HG03439 (cell line): ENCODE data around the gene MFAP1.
"Not testable (repeated sequence)": the region's sequence is repeated elsewhere in the genome, so short reads cannot be mapped to it uniquely, and the experiment has no call there.

ENCODE experiments used
- ATAC-seq: cut with Tn5 transposase; IDR thresholded peaks from one replicate; pipeline ENCODE4 v1.9.1; 2021; ENCODE audit warnings: mild to moderate bottlenecking, moderate library complexity; ENCODE audit not compliant: unreplicated experiment

Gene MFAP1, protein sequence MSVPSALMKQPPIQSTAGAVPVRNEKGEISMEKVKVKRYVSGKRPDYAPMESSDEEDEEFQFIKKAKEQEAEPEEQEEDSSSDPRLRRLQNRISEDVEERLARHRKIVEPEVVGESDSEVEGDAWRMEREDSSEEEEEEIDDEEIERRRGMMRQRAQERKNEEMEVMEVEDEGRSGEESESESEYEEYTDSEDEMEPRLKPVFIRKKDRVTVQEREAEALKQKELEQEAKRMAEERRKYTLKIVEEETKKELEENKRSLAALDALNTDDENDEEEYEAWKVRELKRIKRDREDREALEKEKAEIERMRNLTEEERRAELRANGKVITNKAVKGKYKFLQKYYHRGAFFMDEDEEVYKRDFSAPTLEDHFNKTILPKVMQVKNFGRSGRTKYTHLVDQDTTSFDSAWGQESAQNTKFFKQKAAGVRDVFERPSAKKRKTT

DNA sequence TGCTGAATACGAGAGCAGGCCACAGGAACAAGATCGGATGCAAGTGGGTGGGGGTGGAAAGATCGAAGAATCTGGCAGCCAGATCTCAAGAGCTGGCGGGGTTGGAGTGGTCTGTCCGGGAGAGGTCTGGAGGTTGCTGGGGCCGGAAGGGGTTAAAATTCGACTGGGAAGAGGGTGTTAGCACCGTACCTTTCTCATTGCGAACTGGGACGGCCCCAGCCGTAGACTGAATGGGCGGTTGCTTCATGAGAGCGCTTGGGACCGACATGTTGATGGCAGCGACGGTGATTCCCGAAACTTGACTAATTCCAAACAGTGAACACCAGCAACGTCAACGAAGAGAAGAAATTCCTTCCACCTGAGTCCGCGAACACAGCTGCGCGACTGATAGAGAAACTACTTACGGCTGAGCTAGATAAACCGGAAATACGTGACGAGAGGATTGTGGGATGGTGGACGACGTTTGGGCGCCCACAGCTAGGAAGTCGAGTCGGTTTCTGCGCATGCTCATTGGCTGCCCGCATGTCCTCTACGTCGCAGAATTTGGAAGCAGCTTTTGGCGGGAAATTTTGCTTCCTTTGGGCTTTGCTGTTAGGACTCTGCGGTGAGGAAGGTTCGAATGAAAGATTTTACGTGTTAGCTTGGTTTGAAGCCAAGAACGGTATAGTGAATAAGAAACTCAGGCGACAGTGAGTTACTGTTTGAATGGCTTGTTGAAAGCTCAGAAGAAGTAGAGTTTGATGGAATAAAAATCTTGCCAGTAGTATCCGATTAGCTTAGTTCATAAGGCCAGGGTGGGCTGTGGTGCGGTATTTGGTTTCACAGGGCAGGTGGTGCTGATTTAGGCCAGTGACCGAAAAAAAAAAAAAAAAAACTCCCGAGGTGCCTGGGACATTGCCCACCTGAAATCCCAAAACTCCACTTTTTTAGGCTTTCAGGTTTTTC lies at the start of gene MFAP1:
Gene MFAP1, minus strand, starts transcription at position 389 of the 945 bp plus-strand sequence. Its CDS starts 121 bp downstream, at position 268.
- ATAC-seq, result peak; percentile 71

DNA sequence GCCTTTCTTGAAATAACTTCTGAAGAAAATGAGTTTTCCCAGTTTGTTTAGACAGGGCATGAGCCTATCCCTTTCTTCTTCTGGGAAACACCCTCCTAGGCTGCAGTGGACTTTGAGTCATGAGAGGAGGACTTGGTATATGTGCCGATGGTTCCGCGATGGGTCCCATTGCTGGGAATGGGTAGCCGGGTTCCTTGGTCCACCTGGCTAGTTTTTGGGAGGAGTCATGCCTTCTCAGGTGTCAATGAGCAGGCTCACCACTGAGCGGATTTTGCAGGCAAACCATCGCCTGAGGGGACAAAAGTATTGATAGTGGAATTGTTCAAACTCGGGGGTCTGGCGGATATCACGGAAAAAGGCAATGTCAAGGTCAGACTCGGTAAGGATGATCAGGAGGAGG lies 49.2 kb upstream of the MFAP1 start:
- no peak for ATAC-seq

DNA sequence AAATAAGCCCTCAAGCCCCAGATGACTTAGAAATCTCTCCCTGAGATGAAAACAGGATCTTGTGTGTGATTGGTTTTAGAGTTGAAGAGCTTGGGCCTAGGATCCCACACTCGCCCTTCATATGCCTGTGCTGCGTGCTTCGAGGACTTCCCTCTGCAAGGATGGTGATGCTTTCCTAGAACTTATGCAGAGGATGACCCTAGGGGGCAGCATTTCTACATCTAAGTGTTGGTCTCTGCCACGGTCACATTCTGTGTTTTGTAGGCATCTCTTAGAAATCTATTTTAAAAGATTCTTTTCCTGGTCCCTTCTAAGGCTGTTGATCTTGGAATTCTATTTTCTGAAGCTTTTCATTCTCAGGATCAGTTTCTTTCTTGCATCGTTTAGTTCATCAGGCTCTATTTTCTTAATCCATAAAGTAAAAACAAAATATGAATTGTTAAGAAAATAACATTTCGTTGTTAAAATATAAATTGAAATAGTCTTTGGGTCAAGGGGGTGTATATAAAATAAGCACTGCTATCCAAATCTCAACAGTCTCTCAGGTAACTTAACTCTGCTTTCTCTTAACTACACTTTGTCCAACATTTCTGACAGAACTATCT lies 48.0 kb upstream of the MFAP1 start:
- no peak for ATAC-seq

DNA sequence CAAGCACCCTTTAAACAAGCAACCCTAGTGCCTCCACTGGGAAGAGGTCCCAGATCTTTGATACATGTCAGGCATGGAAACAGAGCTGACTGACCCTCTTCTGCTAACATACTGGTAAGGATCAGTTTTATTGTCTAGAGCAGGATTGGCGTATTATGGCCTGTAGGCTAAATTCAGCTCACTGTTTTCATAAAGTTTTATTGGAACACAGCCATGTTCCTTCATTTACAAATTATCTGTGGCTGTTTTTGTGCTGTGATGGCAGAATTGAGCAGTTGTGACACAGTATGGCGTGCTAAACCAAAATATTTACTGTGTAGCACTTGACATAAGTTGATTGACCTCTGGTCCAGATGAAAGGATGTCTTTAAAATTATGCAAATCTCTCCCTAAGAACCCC lies 47.3 kb upstream of the MFAP1 start:
- ATAC-seq, result no peak

DNA sequence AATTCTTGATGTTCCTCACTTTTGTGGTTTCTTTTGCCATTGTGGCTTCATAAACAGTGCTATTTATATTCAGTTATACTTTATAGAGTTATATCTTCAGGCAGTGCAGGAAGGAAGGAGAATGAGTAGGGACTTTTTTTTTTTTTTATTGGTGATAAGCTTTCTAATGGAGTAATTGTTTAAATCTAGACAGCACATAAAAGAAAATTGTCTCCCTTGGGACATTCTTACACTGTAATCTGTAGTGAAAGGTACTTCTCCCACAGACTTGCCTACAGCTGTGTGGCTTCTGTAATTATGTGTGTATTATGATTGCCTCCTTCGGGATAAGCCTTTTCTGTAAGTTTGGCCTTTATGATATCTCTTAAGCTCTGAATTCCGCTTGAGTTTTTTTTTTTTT lies 43.9 kb upstream of the MFAP1 start:
- no peak for ATAC-seq

DNA sequence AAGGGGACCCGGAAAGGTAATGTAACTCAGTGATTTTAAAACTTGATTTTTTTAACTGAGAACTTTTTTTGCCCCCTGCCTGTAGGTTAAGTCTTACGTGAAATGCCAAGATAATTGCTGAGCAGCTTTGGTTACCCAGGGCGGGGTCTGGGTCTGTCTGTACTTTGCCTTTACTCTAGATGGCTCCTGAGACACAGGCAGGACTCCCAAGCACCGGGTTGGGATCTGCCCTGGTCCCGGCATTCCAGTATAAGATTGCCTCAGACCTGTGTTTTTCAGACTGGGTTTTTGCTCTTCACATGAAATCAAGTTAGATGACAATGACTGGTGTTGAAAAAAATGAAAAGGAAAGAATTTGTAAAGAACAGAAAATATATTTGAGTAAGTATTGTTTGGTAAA lies 42.6 kb upstream of the MFAP1 start:
- ATAC-seq, result no peak

DNA sequence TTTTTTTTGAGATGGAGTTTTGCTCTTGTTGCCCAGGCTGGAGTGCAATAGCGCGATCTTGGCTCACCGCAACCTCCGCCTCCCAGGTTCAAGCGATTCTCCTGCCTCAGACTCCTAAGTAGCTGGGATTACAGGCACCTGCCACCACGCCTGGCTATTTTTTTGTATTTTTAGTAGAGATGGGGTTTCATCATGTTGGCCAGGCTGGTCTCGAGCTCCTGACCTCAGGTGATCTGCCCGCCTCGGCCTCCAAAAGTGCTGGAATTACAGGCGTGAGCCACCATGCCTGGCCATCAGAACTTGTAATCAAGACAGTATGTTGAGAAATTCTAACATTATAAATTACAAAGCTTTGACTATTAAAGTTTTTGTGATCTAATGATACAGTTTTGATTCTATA lies 42.1 kb upstream of the MFAP1 start:
- not testable (repeated sequence) for ATAC-seq

DNA sequence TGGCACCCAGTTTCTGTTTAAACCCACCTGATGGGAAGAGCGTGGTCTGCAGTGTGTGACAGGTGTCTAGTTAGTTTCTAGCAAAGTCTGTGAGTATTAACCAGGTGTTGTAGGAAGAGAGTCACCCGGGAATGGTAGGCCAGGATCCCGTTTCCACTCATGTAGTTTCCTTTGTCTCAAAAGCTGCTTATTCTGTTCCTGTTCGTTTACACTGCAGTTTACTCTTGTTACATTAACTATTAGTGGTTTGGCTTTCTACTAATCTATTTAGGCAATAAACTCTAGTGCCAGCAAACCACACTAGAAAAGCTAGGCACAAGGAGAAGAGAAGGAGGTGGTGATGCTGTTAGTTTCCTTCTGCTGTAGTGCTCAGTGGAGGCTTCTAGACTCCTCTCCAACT lies 35.1 kb upstream of the MFAP1 start:
- no peak for ATAC-seq

DNA sequence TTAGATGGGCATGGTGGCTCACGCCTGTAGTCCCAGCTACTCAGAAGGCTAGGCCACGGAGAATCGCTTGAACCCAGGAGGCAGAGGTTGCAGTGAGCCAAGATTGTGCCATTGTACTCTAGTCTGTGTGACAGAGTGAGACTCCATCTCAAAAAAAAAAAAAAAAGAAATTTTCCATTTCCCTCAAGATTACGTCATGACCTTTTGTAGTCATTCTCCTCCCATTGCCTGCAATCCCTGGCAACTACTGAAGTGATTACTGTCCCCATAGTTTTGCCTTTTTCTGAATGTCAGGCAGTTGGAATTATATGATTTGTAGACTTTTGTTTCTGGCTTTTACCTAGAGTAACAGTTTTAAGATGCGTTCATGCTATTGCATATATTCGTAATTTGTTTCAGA lies 30.3 kb upstream of the MFAP1 start:
- ATAC-seq, result no peak

DNA sequence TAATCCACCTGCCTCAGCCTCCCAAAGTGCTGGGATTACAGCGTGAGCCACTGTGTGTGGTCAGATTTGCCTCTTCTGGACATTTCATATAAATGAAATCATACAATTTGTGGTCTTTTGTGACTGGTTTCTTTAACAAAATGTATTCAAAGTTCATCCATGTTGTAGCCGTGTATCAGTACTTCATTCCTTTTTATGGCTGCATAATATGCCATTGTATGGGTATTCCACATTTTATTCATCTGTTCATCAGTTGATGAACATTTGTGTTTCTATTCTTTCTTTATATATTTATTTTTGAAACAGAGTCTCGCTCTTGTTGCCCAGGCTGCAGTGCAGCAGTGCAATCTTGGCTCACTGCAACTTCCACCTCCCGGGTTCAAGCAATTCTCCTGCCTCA lies 28.1 kb upstream of the MFAP1 start:
- no peak for ATAC-seq

DNA sequence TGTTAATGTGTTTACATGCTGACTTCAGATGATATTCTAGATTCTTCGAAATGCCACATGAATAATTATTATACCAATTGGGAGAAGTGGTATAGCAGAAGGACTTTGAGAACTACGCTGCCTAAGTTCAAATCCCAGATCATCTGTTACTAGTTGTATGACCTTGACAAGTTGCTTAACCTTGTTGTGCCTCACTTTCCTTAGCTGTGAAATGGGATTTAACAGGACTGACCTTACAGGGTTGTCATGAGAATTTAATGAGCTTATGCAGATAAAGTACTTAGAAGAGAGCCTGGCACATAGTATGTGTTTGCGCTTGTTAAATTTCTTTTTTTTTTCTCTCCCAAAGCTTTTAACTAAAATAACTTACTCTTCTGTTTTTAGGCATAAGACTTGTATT lies 26.8 kb upstream of the MFAP1 start:
- ATAC-seq, result no peak

DNA sequence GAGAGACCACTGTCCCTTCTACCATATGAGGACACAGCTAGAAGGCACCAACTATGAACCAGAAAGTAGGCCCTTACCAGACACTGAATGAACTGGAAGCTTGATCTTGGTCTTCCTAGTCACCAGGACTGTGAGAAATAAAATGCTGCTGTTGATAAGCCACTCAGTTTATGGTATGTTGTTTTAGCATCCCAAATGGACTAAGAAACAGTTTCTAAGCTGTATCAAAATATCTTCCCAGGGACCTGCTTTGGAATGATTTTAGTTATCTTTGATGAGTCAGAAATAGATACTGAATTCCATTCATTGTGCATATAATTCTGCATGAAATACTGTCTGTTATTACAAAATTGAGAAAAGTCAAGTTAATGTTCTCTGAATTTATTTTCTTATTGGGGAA lies 20.9 kb upstream of the MFAP1 start:
- no peak for ATAC-seq

DNA sequence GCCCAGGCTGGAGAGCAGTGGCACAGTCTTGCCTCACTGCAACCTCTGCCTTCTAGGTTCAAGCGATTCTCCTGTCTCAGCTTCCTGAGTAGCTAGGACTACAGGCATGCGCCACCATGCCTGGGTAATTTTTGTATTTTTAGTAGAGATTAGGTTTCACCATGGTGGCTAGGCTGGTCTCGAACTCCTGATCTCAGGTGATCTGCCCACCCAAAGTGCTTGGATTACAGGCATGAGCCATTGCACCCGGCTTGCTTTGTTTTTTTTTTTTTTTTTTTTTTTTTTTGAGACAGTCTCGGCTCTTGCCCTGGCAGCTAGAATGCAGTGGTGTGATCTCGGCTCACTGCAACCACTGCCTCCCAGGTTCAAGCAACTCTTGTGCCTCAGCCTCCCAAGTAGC lies 8.0 kb upstream of the MFAP1 start:
- ATAC-seq, result not testable (repeated sequence)

DNA sequence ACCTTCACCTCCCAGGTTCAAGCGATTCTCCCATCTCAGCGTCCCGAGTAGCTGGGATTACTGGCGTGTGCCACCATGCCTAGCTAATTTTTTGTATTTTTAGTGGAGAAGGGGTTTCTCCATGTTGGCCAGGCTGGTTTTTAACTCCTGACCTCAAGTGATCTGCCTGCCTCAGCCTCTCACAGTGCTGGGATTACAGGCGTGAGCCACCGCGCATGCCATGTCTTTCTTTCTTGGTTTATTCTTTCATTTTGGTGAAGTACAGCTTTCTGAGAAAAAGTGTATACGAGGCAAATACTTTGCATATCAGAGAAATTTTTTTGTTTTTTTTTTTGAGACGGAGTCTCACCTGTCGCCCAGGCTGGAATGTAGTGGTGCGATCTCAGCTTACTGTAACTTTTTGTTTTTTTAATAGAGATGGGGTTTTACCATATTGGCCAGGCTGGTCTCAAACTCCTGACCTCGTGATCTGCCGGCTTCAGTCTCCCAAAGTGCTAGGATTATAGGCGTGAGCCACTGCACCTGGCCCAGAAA lies 7.1 kb upstream of the MFAP1 start:
- not testable (repeated sequence) for ATAC-seq

DNA sequence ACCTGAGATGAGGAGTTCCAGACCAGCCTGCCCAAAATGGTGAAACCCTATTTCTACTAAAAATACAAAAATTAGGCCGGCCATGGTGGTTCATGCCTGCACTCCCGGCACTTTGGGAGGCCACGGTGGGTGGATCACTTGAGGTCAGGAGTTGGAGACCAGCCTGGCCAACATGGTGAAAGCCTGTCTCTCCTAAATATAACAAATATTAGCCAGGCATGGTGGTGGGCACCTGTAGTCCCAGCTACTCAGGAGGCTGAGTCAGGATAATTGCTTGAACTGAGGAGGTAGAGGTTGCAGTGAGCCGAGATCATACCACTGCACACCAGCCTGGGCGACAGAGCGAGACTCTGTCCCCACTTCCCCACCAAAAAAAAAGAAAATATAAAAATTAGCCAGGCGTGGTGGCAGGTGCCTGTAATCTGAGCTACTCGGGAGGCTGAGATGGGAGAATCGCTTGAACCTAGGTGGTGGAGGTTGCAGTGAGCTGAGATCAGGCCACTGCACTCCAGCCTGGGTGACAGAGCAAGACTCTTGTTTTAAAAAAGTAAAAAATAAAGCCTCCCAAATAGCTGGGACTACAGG lies 6.3 kb upstream of the MFAP1 start:
- ATAC-seq, result not testable (repeated sequence)

DNA sequence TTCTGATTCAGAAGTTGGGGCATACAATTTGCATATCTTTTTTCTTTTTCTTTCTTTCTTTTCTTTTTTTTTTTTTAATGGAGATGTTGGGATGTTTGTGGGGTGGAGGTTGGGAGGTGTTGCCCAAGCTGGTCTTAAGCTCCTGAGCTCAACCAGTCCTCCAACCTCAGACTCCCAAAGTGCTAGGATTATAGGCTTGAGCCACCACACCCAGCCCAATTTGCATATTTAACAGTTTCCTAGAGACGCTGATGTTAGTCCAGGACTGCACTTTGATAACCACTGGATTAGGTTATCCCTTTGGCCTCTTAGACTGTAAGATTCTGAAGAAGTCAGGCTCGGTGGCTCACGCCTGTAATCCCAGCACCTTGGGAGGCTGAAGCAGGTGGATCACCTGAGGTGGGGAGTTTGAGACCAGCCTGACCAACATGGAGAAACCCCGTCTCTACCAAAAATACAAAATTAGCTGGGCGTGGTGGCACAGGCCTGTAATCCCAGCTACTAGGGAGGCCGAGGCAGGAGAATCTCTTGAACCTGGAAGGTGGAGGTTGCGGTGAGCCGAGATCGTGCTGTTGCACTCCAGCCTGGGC lies 5.6 kb upstream of the MFAP1 start:
- ATAC-seq, result not testable (repeated sequence)

DNA sequence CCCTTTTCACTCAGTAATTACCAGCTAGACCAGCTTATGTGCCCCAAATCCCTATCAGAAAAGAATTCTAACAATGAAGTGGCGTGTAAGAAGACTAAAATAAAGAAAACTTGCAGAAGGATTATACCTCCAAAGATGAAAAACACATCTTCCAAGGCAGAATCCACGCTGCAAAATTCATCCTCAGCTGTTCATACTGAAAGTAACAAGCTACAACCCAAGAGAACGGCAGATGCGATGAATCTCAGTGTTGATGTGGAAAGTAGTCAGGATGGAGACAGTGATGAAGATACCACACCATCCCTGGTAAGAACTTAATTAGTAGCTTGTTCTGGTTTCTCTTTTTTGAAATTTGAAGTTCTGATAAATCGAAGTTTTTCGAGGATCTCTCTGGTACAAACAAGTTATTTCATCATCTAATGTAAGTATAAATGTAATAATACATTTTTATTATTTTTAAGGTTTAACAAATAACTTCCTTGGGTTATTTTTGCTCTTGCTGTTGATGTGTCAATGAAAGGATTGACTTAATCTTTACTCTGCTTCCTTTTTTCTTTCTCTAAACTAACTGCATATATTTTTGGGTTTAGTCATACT lies 3.7 kb upstream of the MFAP1 start:
- no peak for ATAC-seq

DNA sequence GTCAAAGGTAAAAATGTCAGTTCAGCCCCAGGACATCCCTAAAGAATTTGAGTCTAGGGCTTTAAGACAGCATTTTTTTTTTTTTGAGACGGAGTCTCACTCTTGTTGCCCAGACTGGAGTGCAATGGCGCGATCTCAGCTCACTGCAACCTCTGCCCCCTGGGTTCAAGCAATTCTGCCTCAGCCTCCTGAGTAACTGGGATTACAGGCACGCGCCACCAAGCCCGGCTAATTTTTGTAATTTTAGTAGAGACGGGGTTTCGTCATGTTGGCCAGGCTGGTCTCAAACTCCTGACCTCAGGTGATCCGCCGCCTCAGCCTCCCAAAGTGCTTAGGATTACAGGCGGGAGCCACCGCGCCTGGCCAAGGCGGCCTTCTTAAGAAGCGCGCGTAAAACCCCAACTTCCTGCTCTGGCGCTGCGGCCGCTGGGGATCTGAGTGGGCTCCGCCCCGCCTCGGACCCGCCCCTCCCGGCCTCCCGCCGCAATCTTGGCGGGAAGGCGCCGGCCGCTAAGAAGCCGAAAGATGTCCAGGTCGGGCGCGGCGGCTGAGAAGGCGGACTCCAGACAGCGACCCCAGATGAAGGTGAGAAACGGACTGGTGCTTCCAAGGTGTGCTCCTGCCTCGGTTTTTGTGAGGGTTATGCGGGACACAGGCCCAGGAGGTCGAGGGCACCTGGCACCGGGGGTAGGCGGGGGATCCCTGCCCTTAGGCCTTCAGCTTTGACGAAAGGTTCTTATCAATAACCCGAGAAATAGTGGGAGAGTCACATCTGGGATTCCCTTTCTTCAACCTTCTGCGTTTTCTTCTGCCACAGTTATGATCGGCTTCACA lies 2.2 kb upstream of the MFAP1 start, which contains the start of gene WDR76:
Gene WDR76, plus strand, starts transcription at position 495 of the 834 bp plus-strand sequence. Its CDS starts 31 bp downstream, at position 526.
- ATAC-seq, result peak; percentile 62

DNA sequence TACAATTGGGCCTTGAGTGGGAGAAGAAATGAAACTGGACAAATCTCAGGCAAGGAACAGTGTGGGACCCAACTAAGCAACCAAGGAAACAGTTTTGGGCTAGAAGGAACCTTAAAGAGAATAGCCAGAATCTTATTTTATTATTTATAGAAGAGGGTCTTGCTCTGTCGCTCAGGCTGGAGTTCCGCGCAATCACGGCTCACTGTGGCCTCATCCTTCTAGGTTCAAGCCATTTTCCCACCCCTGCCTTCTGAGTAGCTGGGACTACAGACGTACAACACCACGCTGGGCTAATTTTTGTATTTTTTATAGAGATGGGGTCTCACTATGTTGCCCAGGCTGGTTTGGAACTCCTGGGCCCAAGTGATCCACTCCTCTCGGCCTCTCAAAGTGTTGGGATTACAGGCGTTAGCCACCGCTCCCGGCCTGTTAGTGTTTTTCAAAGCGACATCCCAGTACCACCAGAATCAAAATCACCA lies 1.6 kb upstream of the MFAP1 start:
- ATAC-seq, result no peak
